ENCODE results near the gene STX1A.

STX1A gene

GRCh38 chr7:73704640-73705550 lies 14.6 kb downstream of the STX1A start:
- Histone ChIP-seq H3K4me1 (ENCODE audit: control insufficient read depth, insufficient read depth, low read length) (peaks cover 37% of the 10 kb centered on the region), H3K4me3 (ENCODE audit: low read length) (no peak overlapping the region), H3K9ac (ENCODE audit: low read depth, low read length) (no peak overlapping the region), H3K9me3 (replicated peaks; ENCODE audit: low read length) (no peaks in the 10 kb centered on the region), H3K27me3 (ENCODE audit: control insufficient read depth, insufficient read depth, low read length) (no peaks in the 10 kb centered on the region), H3K4me2 (ENCODE audit: low read length) (peak overlapping the region; percentile 44), H3K36me3 (ENCODE audit: insufficient read depth, low read length) (peaks cover 75% of the 10 kb centered on the region)

GRCh38 chr7:73703757-73704639 lies 15.5 kb downstream of the STX1A start:
- peak overlapping the region; percentile 44 for H3K4me2 ChIP-seq (ENCODE audit: low read length)
- H3K9ac ChIP-seq (ENCODE audit: low read depth, low read length): no peak overlapping the region
- H3K4me3 ChIP-seq (ENCODE audit: low read length): no peak overlapping the region
- H3K27me3 ChIP-seq (ENCODE audit: control insufficient read depth, insufficient read depth, low read length): no peaks in the 10 kb centered on the region
- H3K4me1 ChIP-seq (ENCODE audit: control insufficient read depth, insufficient read depth, low read length): peaks cover 36% of the 10 kb centered on the region
- H3K9me3 ChIP-seq (replicated peaks; ENCODE audit: low read length): no peaks in the 10 kb centered on the region
- H3K36me3 ChIP-seq (ENCODE audit: insufficient read depth, low read length): peaks cover 79% of the 10 kb centered on the region

- Histone ChIP-seq H3K27me3 (ENCODE audit: control insufficient read depth, insufficient read depth, low read length) (no peaks in the 10 kb centered on the region), H3K36me3 (ENCODE audit: insufficient read depth, low read length) (peaks cover 79% of the 10 kb centered on the region), H3K4me2 (ENCODE audit: low read length) (no peak overlapping the region), H3K4me1 (ENCODE audit: control insufficient read depth, insufficient read depth, low read length) (peaks cover 36% of the 10 kb centered on the region), H3K9me3 (replicated peaks; ENCODE audit: low read length) (no peaks in the 10 kb centered on the region), H3K4me3 (ENCODE audit: low read length) (no peak overlapping the region), H3K9ac (ENCODE audit: low read depth, low read length) (no peak overlapping the region)
Measured at GRCh38 chr7:73703225-73703624, 16.2 kb downstream of the STX1A start.

- no peak overlapping the region for H3K4me3 ChIP-seq (ENCODE audit: low read length)
- no peak overlapping the region for H3K4me2 ChIP-seq (ENCODE audit: low read length)
- H3K27me3 ChIP-seq (ENCODE audit: control insufficient read depth, insufficient read depth, low read length): no peaks in the 10 kb centered on the region
- peaks cover 82% of the 10 kb centered on the region for H3K36me3 ChIP-seq (ENCODE audit: insufficient read depth, low read length)
- H3K9me3 ChIP-seq (replicated peaks; ENCODE audit: low read length): no peaks in the 10 kb centered on the region
- H3K9ac ChIP-seq (ENCODE audit: low read depth, low read length): no peak overlapping the region
- peaks cover 36% of the 10 kb centered on the region for H3K4me1 ChIP-seq (ENCODE audit: control insufficient read depth, insufficient read depth, low read length)
Measured at GRCh38 chr7:73702665-73703064, 16.8 kb downstream of the STX1A start.

- no peaks in the 10 kb centered on the region for H3K9me3 ChIP-seq (replicated peaks; ENCODE audit: low read length)
- peaks cover 83% of the 10 kb centered on the region for H3K36me3 ChIP-seq (ENCODE audit: insufficient read depth, low read length)
- H3K4me2 ChIP-seq (ENCODE audit: low read length): no peak overlapping the region
- H3K27me3 ChIP-seq (ENCODE audit: control insufficient read depth, insufficient read depth, low read length): no peaks in the 10 kb centered on the region
- peaks cover 32% of the 10 kb centered on the region for H3K4me1 ChIP-seq (ENCODE audit: control insufficient read depth, insufficient read depth, low read length)
- H3K9ac ChIP-seq (ENCODE audit: low read depth, low read length): no peak overlapping the region
- H3K4me3 ChIP-seq (ENCODE audit: low read length): no peak overlapping the region
Measured at GRCh38 chr7:73702226-73702625, 17.2 kb downstream of the STX1A start.

GRCh38 chr7:73701357-73701995 lies 18.0 kb downstream of the STX1A start:
- no peaks in the 10 kb centered on the region for H3K9me3 ChIP-seq (replicated peaks; ENCODE audit: low read length)
- peaks cover 25% of the 10 kb centered on the region for H3K4me1 ChIP-seq (ENCODE audit: control insufficient read depth, insufficient read depth, low read length)
- H3K9ac ChIP-seq (ENCODE audit: low read depth, low read length): no peak overlapping the region
- peaks cover 85% of the 10 kb centered on the region for H3K36me3 ChIP-seq (ENCODE audit: insufficient read depth, low read length)
- H3K27me3 ChIP-seq (ENCODE audit: control insufficient read depth, insufficient read depth, low read length): no peaks in the 10 kb centered on the region
- H3K4me2 ChIP-seq (ENCODE audit: low read length): no peak overlapping the region
- no peak overlapping the region for H3K4me3 ChIP-seq (ENCODE audit: low read length)

GRCh38 chr7:73700581-73701134 lies 18.8 kb downstream of the STX1A start:
- no peaks in the 10 kb centered on the region for H3K9me3 ChIP-seq (replicated peaks; ENCODE audit: low read length)
- H3K4me2 ChIP-seq (ENCODE audit: low read length): no peak overlapping the region
- H3K36me3 ChIP-seq (ENCODE audit: insufficient read depth, low read length): peaks cover 87% of the 10 kb centered on the region

GRCh38 chr7:73700069-73700423 lies 19.4 kb downstream of the STX1A start:
- H3K36me3 ChIP-seq (ENCODE audit: insufficient read depth, low read length): peaks cover 81% of the 10 kb centered on the region
- H3K4me1 ChIP-seq (ENCODE audit: control insufficient read depth, insufficient read depth, low read length): peaks cover 11% of the 10 kb centered on the region
- H3K4me2 ChIP-seq (ENCODE audit: low read length): no peak overlapping the region
- H3K9me3 ChIP-seq (replicated peaks; ENCODE audit: low read length): no peaks in the 10 kb centered on the region
- H3K27me3 ChIP-seq (ENCODE audit: control insufficient read depth, insufficient read depth, low read length): no peaks in the 10 kb centered on the region
- H3K9ac ChIP-seq (ENCODE audit: low read depth, low read length): no peak overlapping the region
- no peak overlapping the region for H3K4me3 ChIP-seq (ENCODE audit: low read length)

More at GRCh38 chr7:73700581-73701134, 18.8 kb downstream of the STX1A start:
- Histone ChIP-seq H3K4me3 (ENCODE audit: low read length) (no peak overlapping the region), H3K4me1 (ENCODE audit: control insufficient read depth, insufficient read depth, low read length) (peaks cover 17% of the 10 kb centered on the region), H3K9ac (ENCODE audit: low read depth, low read length) (no peak overlapping the region), H3K27me3 (ENCODE audit: control insufficient read depth, insufficient read depth, low read length) (no peaks in the 10 kb centered on the region)

- Histone ChIP-seq H3K4me1 (ENCODE audit: control insufficient read depth, insufficient read depth, low read length) (peaks cover 5% of the 10 kb centered on the region), H3K4me3 (ENCODE audit: low read length) (no peak overlapping the region), H3K27me3 (ENCODE audit: control insufficient read depth, insufficient read depth, low read length) (no peaks in the 10 kb centered on the region), H3K4me2 (ENCODE audit: low read length) (no peak overlapping the region), H3K36me3 (ENCODE audit: insufficient read depth, low read length) (peaks cover 82% of the 10 kb centered on the region), H3K9me3 (replicated peaks; ENCODE audit: low read length) (no peaks in the 10 kb centered on the region), H3K9ac (ENCODE audit: low read depth, low read length) (no peak overlapping the region)
Measured at GRCh38 chr7:73699370-73700068, 19.9 kb downstream of the STX1A start.

GRCh38 chr7:73698410-73698809 lies 21.1 kb downstream of the STX1A start:
- Histone ChIP-seq H3K27me3 (ENCODE audit: control insufficient read depth, insufficient read depth, low read length) (no peaks in the 10 kb centered on the region), H3K9ac (ENCODE audit: low read depth, low read length) (no peak overlapping the region), H3K36me3 (ENCODE audit: insufficient read depth, low read length) (peaks cover 86% of the 10 kb centered on the region), H3K4me3 (ENCODE audit: low read length) (no peak overlapping the region), H3K4me2 (ENCODE audit: low read length) (no peak overlapping the region), H3K4me1 (ENCODE audit: control insufficient read depth, insufficient read depth, low read length) (no peaks in the 10 kb centered on the region), H3K9me3 (replicated peaks; ENCODE audit: low read length) (no peaks in the 10 kb centered on the region)
